Urothelium cell line (cell line): ENCODE measurements around the gene KRTAP19-8.

Experiments used
- DNase-seq: peaks from one replicate; pipeline ENCODE4 v3.0.0; 2011; ENCODE audit warnings: low spot score, mixed read lengths
- FAIRE-seq: peaks from 2 replicates; lab custom pipeline; 2011; peaks lifted over from hg19 to GRCh38; lab: Jason Lieb, UNC

The KRTAP19-8 gene

DNA sequence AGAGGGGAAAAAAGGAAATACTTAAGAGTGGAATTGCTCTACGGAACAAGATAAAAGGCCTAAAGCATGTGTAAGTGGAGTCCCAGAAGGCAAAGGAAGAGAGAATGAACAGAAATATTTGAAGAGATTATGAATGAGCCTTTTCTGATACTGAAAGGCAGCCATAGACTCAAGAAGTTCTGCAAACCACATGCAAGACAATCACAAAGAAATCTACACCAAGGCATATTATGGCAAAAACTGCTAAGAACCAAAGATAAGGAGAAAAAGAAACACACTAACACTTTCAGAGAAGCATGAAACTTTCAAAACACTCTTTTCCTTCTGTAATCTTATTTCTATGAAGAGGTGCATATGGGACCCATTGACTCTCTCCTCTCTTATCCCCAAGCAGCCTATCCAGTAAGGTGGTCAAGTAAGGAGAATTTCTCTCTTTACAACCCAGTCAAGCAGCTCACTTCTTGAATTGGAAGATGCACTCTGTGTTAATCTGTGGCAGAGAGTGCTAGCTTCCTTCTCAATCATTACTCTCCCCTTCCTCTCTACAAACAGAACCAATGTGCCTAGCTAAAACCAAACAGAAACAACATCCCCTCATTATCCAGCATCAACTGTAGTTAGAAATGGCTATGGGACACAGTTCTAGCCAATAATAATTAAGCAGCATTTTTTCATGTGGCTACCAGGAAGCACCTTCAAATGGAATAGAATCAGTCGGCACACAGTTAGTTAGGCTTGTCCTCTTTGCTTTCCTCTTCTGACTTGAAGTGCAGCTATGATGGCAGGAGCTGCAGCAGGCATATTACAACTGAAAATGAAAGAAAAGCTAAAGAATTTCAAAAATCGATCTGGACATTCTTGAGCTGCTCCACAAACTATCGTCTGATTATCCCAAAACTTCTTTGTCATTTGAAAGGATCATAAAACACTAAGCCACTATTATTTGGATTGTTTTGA, 25.9 kb downstream of the KRTAP19-8 start:
- no peak for DNase-seq
- no peak for FAIRE-seq

DNA sequence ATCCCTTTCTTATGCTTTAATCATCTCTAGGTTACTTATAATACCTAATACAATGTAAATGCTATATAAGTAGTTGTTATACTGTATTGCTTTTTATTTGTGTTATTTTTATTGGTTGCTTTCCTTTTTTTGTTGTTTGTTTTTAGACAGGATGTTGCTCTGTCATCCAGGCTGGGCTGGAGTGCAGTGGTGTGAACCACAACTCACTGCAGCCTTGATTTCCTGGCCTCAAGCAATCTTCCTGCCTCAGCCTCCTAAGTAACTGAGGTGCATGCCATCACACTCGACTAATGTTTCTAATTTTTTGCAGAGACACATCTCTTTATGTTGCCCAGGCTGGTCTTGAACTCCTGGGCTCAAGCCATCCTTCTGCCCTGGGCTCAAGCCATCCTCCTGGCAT, 26.9 kb downstream of the KRTAP19-8 start:
- FAIRE-seq (no peak), DNase-seq (no peak)

DNA sequence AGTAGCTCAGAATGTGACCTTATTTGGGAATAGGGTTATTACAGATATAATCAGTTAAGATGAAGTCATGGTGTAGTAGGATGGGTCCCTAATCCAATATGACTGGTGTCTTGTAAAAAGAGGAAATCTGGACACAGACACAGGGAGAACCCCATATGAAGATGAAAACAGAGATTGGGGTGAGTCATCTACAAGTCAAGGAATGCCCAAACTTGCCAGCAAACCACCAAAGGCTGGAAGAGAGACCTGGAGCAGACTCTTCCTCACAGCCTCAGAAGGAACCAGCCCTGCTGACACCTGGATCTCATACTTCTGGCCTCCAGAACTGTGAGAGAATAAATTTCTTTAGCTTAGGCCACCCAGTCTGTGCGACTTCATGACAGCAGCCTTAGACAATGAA, 29.9 kb downstream of the KRTAP19-8 start:
- FAIRE-seq = no peak
- DNase-seq = no peak

DNA sequence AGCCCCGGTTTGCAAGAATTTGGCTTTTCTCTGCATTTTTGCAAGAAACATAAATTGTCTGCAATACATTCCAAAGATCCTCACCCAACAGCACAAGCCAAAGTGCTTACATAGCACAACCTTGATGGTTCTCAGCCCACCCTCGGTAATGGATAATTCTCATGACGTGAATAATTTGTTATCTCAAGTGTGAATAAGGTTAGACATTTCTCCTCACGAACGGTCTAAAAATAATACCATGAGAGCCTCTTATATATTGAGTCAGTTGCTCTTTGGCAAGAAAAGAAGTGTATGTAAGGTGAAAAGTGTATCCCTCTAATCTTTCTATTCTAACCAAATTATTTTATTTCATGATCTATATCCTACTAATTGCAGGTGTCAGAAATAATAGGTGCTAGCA, 33.3 kb downstream of the KRTAP19-8 start:
- no peak for DNase-seq
- FAIRE-seq = no peak

DNA sequence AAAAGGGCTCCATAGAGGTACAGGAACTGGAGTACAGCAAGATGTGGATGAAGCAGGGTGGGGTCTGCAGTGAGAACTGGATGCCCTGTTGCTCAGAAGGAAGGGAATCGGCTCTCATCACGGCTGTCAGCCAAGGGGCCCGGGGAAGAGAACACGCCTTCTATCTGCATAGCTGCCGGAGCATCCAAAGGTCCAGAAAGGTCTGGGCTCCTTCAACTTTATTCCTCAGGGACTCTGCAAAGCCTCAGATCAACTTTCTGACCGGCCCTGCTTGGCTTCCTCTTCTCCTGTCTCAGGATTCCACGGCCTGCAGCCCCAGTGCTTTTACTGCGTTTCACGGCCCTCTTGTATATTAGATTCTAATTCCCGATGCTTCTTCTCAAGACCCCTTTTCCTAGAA, 34.8 kb downstream of the KRTAP19-8 start:
- FAIRE-seq (no peak), DNase-seq (no peak)

DNA sequence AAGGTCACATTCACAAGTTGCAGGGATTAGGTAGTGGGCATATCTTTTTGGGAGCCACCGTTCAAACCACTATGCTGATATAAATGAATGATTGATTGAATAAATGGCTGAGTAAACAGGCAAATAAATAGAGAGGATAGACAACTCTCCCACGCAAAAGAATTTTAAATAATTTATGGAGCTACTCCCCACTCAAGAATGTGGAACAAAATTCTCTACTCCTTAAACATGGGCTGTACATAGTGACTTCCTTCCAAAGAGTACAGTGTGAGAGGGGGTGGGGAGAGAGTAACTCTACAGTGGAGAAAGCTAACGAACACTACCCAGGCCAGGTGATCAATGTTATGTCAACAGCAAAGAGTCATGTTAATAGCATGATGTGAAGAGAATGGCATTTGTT, 40.7 kb downstream of the KRTAP19-8 start:
- FAIRE-seq (no peak), DNase-seq (no peak)

DNA sequence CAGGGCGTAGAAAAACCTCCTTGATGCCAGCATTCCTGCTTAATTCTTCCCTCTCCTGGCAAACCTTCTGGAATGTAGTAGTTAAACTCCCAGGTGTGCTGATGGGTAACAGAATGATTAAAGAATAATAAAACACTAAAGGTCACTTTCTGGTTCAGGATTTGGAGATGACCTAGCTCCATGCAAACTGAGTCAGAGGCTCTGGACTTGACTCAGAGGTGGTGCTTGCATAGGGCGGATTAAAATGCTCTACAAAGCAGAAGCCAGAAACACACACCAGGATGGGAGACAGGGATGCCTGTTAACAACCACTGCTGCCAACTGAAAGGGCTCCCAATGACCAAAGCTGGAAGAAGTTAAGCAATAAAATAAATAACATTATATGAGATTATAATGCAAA, 41.5 kb downstream of the KRTAP19-8 start:
- FAIRE-seq = no peak
- DNase-seq = no peak

DNA sequence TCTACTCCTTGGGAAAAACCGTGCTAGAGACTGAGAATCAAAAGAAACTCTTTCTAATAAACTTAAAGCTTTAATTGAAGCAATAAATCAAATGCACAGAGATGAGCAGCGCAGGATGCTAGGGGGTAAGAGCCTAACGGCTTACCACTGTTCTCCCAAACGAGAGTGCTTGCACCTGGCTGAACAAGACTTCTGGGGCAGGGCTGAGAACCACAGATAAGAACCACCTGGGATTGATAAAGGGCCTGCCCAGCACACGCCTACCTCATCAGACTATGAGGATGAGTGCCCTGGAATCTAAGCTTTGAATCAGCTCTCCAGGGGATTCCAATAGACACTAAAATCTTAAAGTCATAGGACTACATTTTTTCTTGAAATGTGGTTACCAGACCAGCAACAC, 43.3 kb downstream of the KRTAP19-8 start:
- DNase-seq (no peak), FAIRE-seq (no peak)

DNA sequence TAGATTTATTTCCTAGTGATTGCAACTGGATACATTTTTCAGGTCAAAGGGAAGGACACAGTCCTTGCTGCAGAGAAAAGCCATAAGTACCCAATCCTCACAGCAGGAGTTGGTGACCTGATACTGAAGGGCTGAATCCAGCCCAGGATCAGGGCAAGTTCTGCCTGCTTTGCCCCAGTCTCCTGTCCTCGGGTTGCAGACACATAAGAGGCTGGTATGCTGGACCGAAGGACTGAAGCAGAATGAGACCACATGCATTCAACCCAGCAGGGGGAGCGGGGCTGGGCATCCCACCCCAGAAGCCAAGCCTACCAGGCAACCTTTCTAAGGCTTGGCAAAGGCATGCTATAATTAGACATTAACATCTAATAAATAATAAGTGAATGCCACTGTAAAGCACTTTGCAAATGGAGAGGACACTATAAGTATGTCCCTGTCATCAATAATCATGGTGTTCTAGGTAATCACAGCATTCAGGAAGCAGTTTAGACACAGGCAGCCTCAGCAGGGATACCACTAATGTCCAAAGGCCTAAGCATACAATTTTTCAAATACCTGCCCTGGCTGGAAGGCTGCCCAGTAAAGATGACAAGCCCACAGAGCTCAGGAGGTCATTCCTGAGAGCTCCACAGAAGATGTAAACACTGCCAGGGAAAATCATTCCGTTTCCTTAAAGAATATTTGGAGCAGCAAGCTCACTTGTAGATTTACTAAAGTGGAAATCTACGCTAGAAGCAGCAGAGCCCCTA, 47.6 kb downstream of the KRTAP19-8 start:
- no peak for DNase-seq
- peak; percentile 23 for FAIRE-seq

DNA sequence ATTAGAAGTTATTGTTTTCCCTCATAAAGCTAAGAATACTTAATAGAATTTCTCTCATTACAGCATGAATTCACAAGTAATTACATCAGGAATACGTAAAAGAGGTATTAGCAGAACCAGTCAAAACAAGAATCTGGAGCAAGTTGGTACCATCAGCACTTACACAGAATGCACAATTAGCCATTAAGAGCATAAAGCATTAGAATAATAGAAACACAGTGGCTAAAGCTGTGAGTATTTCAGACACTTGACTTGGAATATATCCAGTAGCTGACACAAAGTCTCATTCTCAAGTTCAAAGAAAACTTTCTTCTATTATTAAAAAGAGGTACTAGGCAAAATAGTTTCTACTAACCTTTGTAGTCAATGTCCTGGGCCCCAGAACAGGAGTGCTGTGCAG, 49.6 kb downstream of the KRTAP19-8 start:
- no peak for FAIRE-seq
- no peak for DNase-seq
